ENCODE data around the gene CPA2.

CPA2 gene

GRCh38 chr7:130270947-130271800, 4.5 kb downstream of the CPA2 start:
- POLR2A ChIA-PET = no interaction called here
- no peak for TF ChIP-seq CTCF (IDR thresholded peaks at IDR 0.05; ENCODE audit: control extremely low read depth, extremely low read depth, low read depth, missing control alignments)
- CTCF ChIA-PET = interaction anchor here (1.6 kb wide), 1 partner anchor 31 kb away, joined by 3 read pairs; no protein-coding TSS in a partner anchor

GRCh38 chr7:130272381-130273080, 5.9 kb downstream of the CPA2 start:
- ChIA-PET POLR2A (interaction anchor here (0.6 kb wide), 1 partner anchor 262 kb away, joined by 6 read pairs; no protein-coding TSS in a partner anchor), CTCF (no interaction called here)
- no peak for DNase-seq (ENCODE audit: extremely low spot score)
- no peak for TF ChIP-seq CTCF (IDR thresholded peaks at IDR 0.05; ENCODE audit: control extremely low read depth, extremely low read depth, low read depth, missing control alignments)

More at GRCh38 chr7:130270947-130271800, 4.5 kb downstream of the CPA2 start:
- no peak for DNase-seq (ENCODE audit: extremely low spot score)

- TF ChIP-seq CTCF (IDR thresholded peaks at IDR 0.05; ENCODE audit: control extremely low read depth, extremely low read depth, low read depth, missing control alignments) = no peak
- no peak for DNase-seq (ENCODE audit: extremely low spot score)
- CTCF ChIA-PET = no interaction called here
- POLR2A ChIA-PET = interaction anchor here (0.6 kb wide), 2 partner anchors 234 to 263 kb away, joined by 3 to 6 read pairs; no protein-coding TSS in a partner anchor
Observed at GRCh38 chr7:130273081-130273932, 6.6 kb downstream of the CPA2 start.

GRCh38 chr7:130273933-130274255, 7.2 kb downstream of the CPA2 start:
- POLR2A ChIA-PET = no interaction called here
- DNase-seq (ENCODE audit: extremely low spot score) = no peak
- CTCF ChIA-PET = no interaction called here
- no peak for TF ChIP-seq CTCF (IDR thresholded peaks at IDR 0.05; ENCODE audit: control extremely low read depth, extremely low read depth, low read depth, missing control alignments)

- CTCF ChIA-PET = no interaction called here
- DNase-seq (ENCODE audit: extremely low spot score) = no peak
- POLR2A ChIA-PET = no interaction called here
- no peak for TF ChIP-seq CTCF (IDR thresholded peaks at IDR 0.05; ENCODE audit: control extremely low read depth, extremely low read depth, low read depth, missing control alignments)
Observed at GRCh38 chr7:130274296-130274695, 7.6 kb downstream of the CPA2 start.

- CTCF ChIA-PET = no interaction called here
- POLR2A ChIA-PET = no interaction called here
- TF ChIP-seq CTCF (IDR thresholded peaks at IDR 0.05; ENCODE audit: control extremely low read depth, extremely low read depth, low read depth, missing control alignments) = no peak
- no peak for DNase-seq (ENCODE audit: extremely low spot score)
Observed at GRCh38 chr7:130274983-130275591, 8.4 kb downstream of the CPA2 start.
